Endothelial cell of umbilical vein (primary cell): Measurements from ENCODE around the gene ATP5ME. TPM values are rescaled to one million over a fixed set of nuclear protein-coding genes. Genes with fewer than 3 reads are reported as not detected.

Experiments
- BruUV-seq: library from RNA; stranded (reverse); fragments of 400-500 nt; replicated peaks from 2 replicates; lab custom pipeline; 2021; lab: Mats Ljungman, UMichigan
- CTCF ChIA-PET: fragments of 300-600, 350-600 bp; sonication (Branson Sonifier 250); formaldehyde crosslinking; loops from one replicate; lab custom pipeline; 2021; ENCODE audit warnings: antibody characterized with exemption, inconsistent platforms; lab: Charles Lee
- POLR2A ChIA-PET: fragments of 300-600, 350-600 bp; sonication (Branson Sonifier 250); formaldehyde crosslinking; loops from one replicate; lab custom pipeline; 2021; ENCODE audit warnings: antibody characterized with exemption, inconsistent platforms; lab: Charles Lee
- DNase-seq: peaks from one replicate; pipeline ENCODE4 v3.0.0-alpha.2; 2011; ENCODE audit warnings: low read depth, low spot score
- FAIRE-seq: peaks from 2 replicates; lab custom pipeline; 2011; peaks lifted over from hg19 to GRCh38; lab: Jason Lieb, UNC
- H2AFZ ChIP-seq: 2 replicates; pipeline ENCODE4 v1.6.0; 2012; ENCODE audit warnings: low read depth, low read length, control low read depth, inconsistent platforms
- H3K27ac ChIP-seq: 2 replicates; pipeline ENCODE4 v1.5.1; 2011; ENCODE audit warnings: low read depth, mild to moderate bottlenecking, control low read depth, low read length, moderate library complexity; ENCODE audit not compliant: insufficient read depth
- H3K27me3 ChIP-seq, 2 experiments: 2 replicates each; pipeline versions ENCODE4 v1.6.0 to v1.6.1; 2011; ENCODE audit warnings: low read length in 2 of 2, mixed read lengths in 1 of 2; ENCODE audit not compliant: control insufficient read depth in 2 of 2, insufficient read depth in 2 of 2
- H3K36me3 ChIP-seq, 2 experiments: 2 replicates in 1 of 2; 3 replicates in 1 of 2; pipeline ENCODE4 v1.5.1; 2011; ENCODE audit warnings: low read length in 2 of 2, mild to moderate bottlenecking in 1 of 2, moderate library complexity in 1 of 2; ENCODE audit not compliant: control insufficient read depth in 2 of 2, insufficient read depth in 2 of 2; ENCODE audit errors: extremely low read depth in 1 of 2
- H3K4me1 ChIP-seq: 3 replicates; pipeline ENCODE4 v1.5.1; 2011; ENCODE audit warnings: mild to moderate bottlenecking, low read length; ENCODE audit not compliant: control insufficient read depth, insufficient read depth; ENCODE audit errors: extremely low read depth
- H3K4me2 ChIP-seq: 2 replicates; pipeline ENCODE4 v1.6.1; 2011; ENCODE audit warnings: low read length, control low read depth, mixed read lengths; ENCODE audit not compliant: insufficient read depth
- H3K4me3 ChIP-seq, 3 experiments: fragments of 200-600 bp in 1 of 3; sonication (generic), shearing (Covaris generic) in 1 of 3; replicated peaks in 1 of 3; 2 replicates each; pipeline ENCODE4 v1.5.1; 2011 to 2016; ENCODE audit warnings: control low read depth in 3 of 3, low read length in 3 of 3, mild to moderate bottlenecking in 2 of 3, inconsistent platforms in 1 of 3, low read depth in 1 of 3, moderate library complexity in 1 of 3; ENCODE audit not compliant: insufficient read depth in 1 of 3
- H3K79me2 ChIP-seq: 2 replicates; pipeline ENCODE4 v1.6.0; 2012; ENCODE audit warnings: low read length, inconsistent platforms; ENCODE audit not compliant: control insufficient read depth, insufficient read depth
- H3K9ac ChIP-seq: replicated peaks from 2 replicates; pipeline ENCODE3; 2011; ENCODE audit warnings: low read length, control low read depth; ENCODE audit not compliant: insufficient read depth; ENCODE audit errors: extremely low read depth
- H3K9me1 ChIP-seq: replicated peaks from 3 replicates; pipeline ENCODE4 v1.6.0; 2011; ENCODE audit warnings: mild to moderate bottlenecking, low read length; ENCODE audit not compliant: control insufficient read depth, insufficient read depth; ENCODE audit errors: extremely low read depth
- H3K9me3 ChIP-seq: replicated peaks from 2 replicates; pipeline ENCODE4 v1.5.1; 2012; ENCODE audit warnings: low read length, inconsistent platforms; ENCODE audit not compliant: control insufficient read depth, insufficient read depth
- H4K20me1 ChIP-seq: replicated peaks from 2 replicates; pipeline ENCODE3; 2011; ENCODE audit warnings: mild to moderate bottlenecking, low read length; ENCODE audit not compliant: control insufficient read depth, insufficient read depth; ENCODE audit errors: extremely low read depth
- CTCF ChIP-seq, 2 donors: IDR thresholded peaks; 1 replicate in 1 of 2; 2 replicates in 1 of 2; pipeline ENCODE4 v1.5.1; 2011; ENCODE audit warnings: low read length in 2 of 2, mild to moderate bottlenecking in 2 of 2, moderate library complexity in 2 of 2, control low read depth in 1 of 2, inconsistent platforms in 1 of 2, low read depth in 1 of 2; ENCODE audit not compliant: insufficient read depth in 1 of 2; ENCODE audit errors: extremely low read depth in 1 of 2
- EZH2 ChIP-seq: IDR thresholded peaks from 2 replicates; pipeline ENCODE4 v1.6.1; 2012; ENCODE audit warnings: borderline replicate concordance, low read depth, mild to moderate bottlenecking, moderate library complexity, low read length, inconsistent platforms; ENCODE audit not compliant: severe bottlenecking
- FOS ChIP-seq: IDR thresholded peaks from 2 replicates; pipeline ENCODE4 v1.6.1; 2011; ENCODE audit warnings: mild to moderate bottlenecking, low read length, moderate library complexity, borderline replicate concordance; ENCODE audit not compliant: insufficient read depth
- GATA2 ChIP-seq: IDR thresholded peaks from 2 replicates; pipeline ENCODE4 v1.7.0; 2011; ENCODE audit warnings: low read depth, mild to moderate bottlenecking, moderate library complexity, mixed read lengths, low read length; ENCODE audit not compliant: insufficient read length, insufficient read depth
- JUN ChIP-seq: IDR thresholded peaks from 2 replicates; pipeline ENCODE4 v1.6.1; 2011; ENCODE audit warnings: borderline replicate concordance, low read depth; ENCODE audit not compliant: insufficient read length, insufficient read depth
- MAX ChIP-seq: IDR thresholded peaks from 2 replicates; pipeline ENCODE4 v1.6.1; 2011; ENCODE audit not compliant: insufficient read depth, insufficient read length
- MYC ChIP-seq: IDR thresholded peaks from one replicate; pipeline ENCODE4 v1.6.1; 2011; ENCODE audit warnings: mild to moderate bottlenecking, low read depth, low read length
- POLR2A ChIP-seq: IDR thresholded peaks from 2 replicates; pipeline ENCODE4 v1.6.1; 2012; ENCODE audit warnings: low read depth, mild to moderate bottlenecking, control low read depth, low read length
- POLR2AphosphoS5 ChIP-seq: IDR thresholded peaks from 2 replicates; pipeline ENCODE4 v1.6.1; 2012; ENCODE audit warnings: low read depth, mild to moderate bottlenecking, control low read depth, low read length, moderate library complexity; ENCODE audit not compliant: insufficient read depth
- dilution Hi-C: fragments of 300-500 bp; cut with MboI; formaldehyde crosslinking; loops from one replicate; pipeline ENCODE4 v1.15.0; 2019; ENCODE audit warnings: low sequenced_read_pairs; ENCODE audit not compliant: extremely low pct_ligation_motif_present
- intact Hi-C: fragments of 100-400 bp; cut with micrococcal nuclease; formaldehyde crosslinking; loops from one replicate; pipeline ENCODE4 v1.10.0; 2022
- polyA plus RNA-seq, 4 experiments: library from polyadenylated mRNA; depleted of rRNA in 3 of 4; stranded (reverse) in 3 of 4; unstranded in 1 of 4; fragments of >200 nt; gene quantifications; 2 replicates each; pipeline versions ENCODE4 v1.2.1 to v1.2.3, GENCODE V29; 2011 to 2012; ENCODE audit warnings: missing spikeins in 1 of 4
- total RNA-seq: library from RNA; stranded (reverse); gene quantifications from 2 replicates; pipeline ENCODE4 v1.2.3, GENCODE V29; 2021

ATP5ME gene
- total and polyA plus RNA-seq, 2 donors (not counting 3 experiments of a cell fraction or from before 2014, with no cell fraction given) = 303 to 304 TPM

DNA sequence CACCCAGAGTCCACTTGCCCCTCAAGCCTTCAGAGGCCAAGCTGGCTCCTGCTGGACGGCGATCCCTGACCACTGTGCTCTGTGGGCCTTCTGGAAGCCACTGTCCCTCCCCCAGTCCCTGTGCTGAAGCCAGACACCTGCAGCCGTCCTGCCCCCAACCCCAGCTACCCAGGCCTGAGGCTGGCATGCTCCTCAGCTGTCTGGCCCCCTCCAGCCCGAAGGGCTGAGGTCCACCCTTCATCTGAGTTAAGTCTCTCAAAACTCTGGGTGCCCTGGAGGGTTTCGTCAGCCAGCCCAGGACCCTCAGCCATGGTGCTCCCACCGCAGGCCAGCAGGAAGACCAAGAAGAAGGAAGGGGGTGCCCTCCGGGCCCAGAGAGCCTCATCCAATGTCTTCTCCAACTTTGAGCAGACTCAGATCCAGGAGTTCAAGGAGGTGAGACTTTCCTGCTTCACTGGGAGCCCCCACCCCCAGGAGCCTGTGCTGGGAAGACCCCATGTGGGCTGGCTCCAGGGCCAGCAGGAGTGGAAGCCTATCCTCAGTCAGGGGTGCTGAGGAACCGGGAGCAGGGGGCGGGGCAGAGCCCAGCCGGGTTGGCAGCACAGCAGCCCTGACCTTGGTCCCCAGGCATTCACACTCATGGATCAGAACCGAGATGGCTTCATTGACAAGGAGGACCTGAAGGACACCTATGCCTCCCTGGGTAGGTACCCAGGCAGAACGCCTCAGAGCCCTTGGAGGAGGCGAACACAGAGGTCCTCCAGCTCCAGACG, 4.4 kb upstream of the ATP5ME start:
- Histone ChIP-seq H3K36me3 (no peaks in the 10 kb centered on the region), H3K79me2 (peaks cover 6% of the 10 kb centered on the region), H3K4me2 (no peak overlapping the region), H3K9me3 (no peaks in the 10 kb centered on the region), H4K20me1 (no peaks in the 10 kb centered on the region), H3K4me3 (no peak overlapping the region), H2AFZ (no peak overlapping the region), H3K9ac (no peak overlapping the region), H3K27ac (no peak overlapping the region), H3K27me3 (no peaks in the 10 kb centered on the region), H3K4me1 (peaks cover 9% of the 10 kb centered on the region), H3K9me1 (no peaks in the 10 kb centered on the region)
- dilution Hi-C loops (no loop called here), intact Hi-C loops (loop anchor here (10.0 kb wide), 2 partner anchors 204 to 344 kb away; partner anchors contain the start of gene ZNF141)
- ChIA-PET CTCF (no interaction called here), POLR2A (no interaction called here)
- FAIRE-seq (no peak), DNase-seq (no peak)
- BruUV-seq = no TSS peak
- TF ChIP-seq MAX (no peak), POLR2AphosphoS5 (no peak), POLR2A (no peak), FOS (no peak), MYC (no peak), JUN (no peak), CTCF (IDR thresholded peaks at IDR 0.05; ENCODE audit: extremely low read depth in 1 of 2, insufficient read depth in 1 of 2, low read depth in 1 of 2, low read length in 2 of 2) (no peak), GATA2 (no peak), EZH2 (no peak)
